GM21390 (cell line): ENCODE results near the gene C1QTNF4.
A peak's percentile ranks its signal among the peaks of the same experiment; 100 is the strongest.

ENCODE experiments used
- ATAC-seq: cut with Tn5 transposase; IDR thresholded peaks from one replicate; pipeline ENCODE4 v1.9.1; 2021; ENCODE audit not compliant: unreplicated experiment

The C1QTNF4 gene

DNA sequence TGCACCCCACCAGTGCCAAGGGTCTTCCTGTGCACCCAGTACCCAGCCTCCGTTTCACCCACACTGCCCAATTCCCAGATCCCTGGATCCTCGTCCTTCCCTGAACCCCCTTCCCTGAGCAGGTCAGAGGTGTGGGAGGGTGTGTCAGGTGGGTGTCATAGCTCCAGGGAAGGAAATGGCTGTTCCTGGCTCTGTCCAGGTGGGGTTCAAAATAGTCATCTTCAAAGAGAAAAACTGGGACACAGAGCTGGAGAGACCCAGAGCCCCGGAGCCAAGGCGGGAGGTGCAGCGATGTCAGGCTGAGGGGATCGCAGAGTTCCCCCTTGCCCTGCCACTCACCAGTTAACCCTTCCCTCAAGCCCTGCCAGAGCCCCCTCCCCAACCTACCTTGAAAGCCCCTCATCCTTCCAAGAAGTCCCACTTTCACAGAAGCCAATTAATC is 698 bp downstream of the C1QTNF4 start:
- ATAC-seq = no peak

DNA sequence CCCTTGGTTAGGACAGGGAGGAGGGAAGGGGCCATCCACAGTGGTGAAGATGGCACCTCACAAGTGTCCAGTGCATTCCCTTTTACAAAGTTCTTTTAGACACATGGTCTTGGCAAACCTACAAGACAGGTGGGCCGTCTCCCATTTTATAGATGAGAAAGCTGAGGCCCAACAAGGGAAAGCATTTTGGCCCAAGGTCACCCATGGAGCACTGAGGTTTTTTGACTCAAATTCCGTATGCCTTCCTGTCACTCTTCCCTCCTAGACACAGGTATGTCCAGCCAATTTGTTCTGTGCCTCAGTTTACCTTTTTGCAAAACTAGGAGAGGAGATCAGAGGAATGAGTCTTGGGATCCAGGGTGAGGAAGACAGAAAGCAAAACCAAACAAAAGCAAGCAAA is 1.2 kb downstream of the C1QTNF4 start:
- no peak for ATAC-seq

- ATAC-seq = no peak
These were observed 2.0 kb downstream of the C1QTNF4 start for GRCh38 chr11:47592251-47592650.

DNA sequence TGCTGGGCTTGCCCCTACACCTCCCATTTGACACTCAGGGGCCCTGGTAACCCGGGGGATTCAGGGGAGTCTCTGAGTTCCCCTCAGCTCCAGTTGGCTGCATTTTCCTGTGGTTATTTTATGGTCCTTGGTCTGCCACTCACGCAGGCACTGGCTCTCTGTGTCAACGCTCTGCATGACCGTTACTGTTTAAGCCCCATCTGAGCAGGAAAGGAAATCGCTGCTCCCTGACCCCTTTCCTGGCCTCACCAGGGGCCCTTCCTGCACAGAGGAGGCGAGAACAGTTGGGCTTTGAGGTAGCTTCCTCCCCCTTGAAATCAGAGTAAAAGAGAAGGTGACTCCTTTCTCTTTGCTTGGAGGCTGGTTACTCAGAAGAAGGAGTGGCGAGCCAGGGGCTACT is 2.4 kb downstream of the C1QTNF4 start:
- no peak for ATAC-seq

DNA sequence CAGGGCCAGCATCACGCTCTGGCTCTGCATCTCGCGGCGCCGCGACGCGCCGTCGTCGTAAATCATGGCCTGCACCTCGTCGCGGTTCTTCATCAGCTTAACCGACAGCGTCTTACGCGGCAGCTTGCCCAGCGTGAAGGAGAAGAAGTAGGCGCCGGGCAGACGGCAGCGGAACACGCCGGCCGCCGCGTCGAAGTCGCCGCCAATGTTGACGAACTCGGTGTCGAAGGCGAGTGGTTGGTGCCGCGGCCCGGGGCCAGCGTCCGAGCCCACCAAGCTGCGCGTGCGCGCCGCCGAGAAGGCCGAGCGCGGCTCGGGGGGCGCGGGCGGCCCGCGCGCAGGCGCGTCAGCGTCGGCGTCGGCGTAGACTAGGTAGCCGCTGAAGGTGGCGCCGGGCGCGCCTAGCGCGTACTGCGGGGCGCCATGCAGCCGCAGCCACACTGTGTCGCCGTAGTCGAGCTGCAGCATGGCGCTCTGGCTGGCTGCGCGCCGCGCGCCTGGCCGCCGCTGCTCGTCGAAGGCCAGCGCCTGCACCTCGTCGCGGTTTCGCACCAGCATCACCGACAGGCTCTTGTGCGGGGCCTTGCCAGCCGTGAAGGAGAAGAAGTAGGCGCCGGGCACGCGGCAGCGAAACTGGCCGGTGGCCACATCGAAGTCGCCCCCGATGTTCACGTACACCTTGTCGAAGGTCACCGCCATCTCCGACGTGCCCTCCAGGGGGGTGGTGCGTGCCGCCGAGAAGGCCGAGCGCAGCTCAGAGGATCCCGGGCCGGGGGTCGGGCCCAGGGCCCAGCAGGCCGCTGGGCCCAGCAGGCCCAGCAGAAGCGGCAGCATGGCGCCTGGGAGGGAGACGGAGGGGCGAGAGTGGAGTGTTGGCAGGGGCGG is 4.0 kb downstream of the C1QTNF4 start:
- ATAC-seq = no peak

- ATAC-seq = no peak
These were observed 4.6 kb downstream of the C1QTNF4 start for GRCh38 chr11:47589584-47589976.

DNA sequence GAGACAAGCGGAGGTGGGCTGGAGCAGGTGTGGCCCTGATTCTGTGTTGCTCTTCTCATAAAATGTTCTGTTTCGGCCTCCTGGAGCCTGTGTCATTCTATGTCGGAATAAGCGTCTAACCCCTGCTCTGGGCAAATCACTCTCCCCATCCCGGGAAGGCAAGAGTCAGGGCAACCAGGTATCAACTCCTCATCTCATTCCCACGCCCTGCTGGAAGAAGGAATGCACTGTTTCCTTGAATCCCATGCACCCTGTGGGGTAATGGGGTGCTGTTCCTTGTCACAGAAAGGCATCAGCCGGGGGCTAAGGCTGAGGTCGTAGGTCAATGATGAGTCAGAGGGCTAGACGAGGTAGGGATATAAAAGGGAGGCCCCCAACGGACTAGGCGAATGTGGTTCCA is 5.1 kb downstream of the C1QTNF4 start:
- no peak for ATAC-seq

DNA sequence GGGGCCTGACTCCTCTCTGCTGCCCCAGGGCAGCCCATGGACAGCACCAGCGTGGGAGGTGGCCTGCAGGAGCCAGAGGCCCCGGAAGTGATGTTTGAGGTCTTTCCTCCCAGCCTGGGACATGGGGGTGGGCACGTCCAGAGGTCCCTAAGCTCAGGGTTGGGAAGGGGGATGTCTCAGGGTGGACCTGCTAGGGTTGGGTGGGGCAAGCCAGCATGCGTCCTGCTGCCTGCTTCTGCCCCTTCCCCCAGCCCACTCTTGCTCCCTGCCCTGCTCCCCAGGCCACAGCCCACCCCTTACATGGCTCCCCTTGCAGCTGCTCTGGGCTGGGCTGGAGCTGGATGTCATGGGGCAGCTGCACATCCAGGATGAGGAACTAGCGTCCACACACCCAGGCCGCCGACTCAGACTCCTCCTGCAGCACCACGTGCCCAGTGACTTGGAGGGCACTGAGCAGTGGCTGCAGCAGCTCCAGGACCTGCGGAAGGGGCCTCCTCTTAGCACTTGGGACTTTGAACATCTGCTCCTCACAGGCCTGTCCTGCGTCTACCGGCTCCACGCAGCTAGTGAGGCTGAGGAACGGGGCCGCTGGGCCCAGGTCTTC is 6.4 kb downstream of the C1QTNF4 start:
- ATAC-seq = no peak

DNA sequence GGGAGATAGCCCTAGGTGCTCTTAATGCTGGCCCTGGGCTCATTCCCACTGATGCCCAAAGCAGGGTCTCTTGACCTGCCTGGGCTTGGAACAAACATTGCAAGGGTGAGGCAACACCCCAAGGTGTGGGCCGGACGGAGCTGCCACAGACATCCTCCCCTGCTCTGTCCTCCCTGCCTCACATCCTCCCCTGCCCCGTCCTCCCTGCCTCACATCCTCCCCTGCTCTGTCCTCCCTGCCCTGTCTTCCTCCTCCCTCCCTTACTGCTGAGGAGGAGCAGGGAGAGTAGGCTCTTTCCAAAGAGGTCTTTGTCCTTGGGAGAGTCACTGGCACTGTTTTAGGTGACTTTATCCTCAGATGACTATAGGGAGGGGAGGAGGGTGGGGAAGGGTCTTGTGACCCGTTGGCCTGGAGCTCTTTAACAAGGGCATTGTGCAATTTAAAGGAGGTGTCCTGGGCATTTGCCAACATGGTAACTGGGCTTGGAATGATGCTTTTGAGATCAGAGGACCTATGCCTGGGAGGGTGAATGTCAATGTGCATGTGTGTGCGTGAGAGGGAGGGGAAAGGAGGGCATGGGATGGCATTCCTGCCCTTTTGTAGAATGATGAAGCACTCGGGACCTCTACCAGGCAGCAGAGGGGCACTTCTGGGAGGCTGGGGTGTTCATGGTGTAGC is 7.0 kb downstream of the C1QTNF4 start:
- no peak for ATAC-seq

DNA sequence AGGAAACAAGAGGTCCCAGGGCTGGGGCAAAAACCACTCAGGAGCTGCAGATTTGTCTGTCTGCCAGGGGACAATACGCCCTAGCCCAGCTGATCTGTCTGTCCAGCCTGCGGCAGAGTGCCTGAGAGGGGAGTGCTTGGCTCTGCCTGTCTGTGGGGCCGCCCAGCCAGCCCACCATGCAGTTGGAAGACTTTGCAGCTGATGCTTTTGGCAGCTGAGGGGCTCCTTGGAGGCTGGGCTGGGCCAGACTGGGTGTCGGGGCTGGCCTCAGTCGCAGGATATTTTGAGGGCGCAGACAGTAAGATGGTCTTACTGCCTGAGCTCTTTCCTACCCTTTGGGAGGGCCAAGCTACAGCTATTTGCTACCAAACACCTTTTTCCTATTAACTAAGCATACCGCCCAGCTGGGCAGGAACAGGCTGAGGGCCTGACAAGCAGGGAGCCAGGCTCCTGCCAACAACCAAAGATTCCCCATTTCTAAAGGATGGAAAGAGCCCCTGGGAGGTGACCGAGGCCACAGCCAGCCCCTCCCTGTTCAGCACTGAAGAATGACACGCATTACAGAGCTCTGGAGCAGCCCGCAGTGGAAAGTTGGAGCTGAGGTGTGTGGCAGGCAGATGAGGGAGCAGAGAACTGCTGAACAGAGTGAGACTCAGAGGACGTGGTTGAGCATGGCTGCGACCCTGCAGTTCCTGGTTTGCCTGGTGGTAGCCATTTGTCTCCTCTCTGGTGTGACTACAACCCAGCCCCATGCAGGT is 7.9 kb downstream of the C1QTNF4 start, which contains the start of gene FAM180B:
Gene FAM180B, plus strand, starts transcription at position 581 of the 758 bp plus-strand sequence. Its CDS starts 91 bp downstream, at position 672.
- no peak for ATAC-seq

DNA sequence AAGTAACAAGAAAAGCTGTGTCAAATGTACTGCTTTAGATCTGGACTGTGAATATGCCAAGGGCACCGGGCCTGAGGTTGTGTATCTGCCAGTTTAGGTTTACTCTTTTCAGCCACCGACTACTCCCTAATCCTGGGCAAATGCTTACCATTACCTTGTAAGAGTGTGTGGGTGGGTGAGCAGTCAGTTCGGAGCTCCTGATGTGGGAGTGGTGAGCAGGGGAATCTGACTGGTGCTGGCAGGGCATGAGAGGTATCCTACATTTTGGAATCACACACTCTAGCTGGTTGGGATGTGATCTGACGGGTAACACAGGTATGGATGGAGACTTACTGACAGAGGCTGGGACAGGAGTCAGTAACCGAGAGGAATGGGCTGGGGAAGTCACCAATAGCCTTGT is 10.4 kb downstream of the C1QTNF4 start:
- ATAC-seq = no peak

DNA sequence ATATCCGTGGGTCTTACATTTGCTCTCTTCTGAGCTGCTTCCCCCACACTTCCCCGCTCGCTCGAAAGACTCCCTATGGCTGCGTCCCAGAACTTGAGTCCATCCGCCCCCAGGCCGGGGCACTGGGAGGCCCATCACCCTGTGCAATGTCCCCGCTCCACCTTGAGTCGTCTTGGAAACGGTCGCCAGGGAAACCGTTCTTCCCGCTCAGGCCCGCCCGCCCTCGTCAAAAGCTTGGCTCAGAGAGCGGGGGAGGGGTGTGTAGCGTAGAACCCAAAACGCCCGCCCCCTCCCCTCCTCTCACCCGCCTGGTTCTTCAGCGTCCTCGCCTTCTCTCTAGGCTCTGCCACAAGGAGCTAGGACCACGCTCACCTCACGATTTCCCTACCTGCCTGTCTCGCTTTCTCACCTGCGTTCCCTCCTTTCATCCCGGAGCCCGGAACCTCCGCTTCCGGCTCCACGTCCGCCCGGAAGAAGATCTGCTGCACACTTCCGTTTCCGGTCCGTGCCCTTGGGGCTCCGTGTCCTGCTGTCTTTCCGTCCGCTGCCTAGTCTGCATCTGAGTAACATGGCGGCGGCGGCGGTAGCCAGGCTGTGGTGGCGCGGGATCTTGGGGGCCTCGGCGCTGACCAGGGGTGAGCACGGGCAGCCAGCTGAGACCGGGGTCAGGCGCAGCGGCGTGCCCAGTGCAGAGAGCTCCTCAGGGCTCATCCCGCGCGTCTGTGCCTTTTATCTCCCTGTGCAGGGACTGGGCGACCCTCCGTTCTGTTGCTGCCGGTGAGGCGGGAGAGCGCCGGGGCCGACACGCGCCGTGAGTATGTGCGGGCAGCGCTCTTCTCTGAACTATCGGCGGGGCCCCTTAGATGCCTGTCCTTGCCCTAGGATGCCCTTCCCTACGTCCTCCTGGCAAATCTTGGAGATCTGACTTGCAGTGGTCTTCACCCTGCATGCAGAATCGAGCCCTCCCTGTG is 15.4 kb downstream of the C1QTNF4 start, which contains the start of the genes KBTBD4 and NDUFS3:
Gene KBTBD4, minus strand, starts transcription at position 447 of the 971 bp plus-strand sequence. Its CDS starts 19 bp downstream, at position 428.
Gene NDUFS3, plus strand, starts transcription at position 551 of the 971 bp plus-strand sequence. Its CDS starts 18 bp downstream, at position 569.
- ATAC-seq = peak; percentile 94

GRCh38 chr11:47577460-47578041 is 16.7 kb downstream of the C1QTNF4 start:
- ATAC-seq = no peak

DNA sequence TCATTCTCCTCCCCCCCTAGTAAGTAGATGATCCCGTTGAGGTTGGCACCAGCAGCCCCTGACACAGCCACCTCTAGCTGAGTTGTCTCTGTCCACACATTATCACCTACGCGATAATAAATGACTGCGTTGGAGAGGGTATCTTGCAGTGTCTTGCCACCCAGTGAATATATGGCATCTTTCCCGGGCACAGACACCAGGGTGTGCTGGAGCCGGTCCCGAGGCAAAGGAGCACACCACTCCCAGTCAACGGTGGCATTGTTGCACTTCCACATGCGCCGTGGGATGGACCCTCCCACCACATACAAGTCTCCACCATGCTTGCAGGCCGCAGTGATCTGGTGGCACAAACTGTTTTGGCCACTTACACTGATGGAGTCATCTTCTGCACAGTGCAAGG is 20.9 kb downstream of the C1QTNF4 start:
- no peak for ATAC-seq

DNA sequence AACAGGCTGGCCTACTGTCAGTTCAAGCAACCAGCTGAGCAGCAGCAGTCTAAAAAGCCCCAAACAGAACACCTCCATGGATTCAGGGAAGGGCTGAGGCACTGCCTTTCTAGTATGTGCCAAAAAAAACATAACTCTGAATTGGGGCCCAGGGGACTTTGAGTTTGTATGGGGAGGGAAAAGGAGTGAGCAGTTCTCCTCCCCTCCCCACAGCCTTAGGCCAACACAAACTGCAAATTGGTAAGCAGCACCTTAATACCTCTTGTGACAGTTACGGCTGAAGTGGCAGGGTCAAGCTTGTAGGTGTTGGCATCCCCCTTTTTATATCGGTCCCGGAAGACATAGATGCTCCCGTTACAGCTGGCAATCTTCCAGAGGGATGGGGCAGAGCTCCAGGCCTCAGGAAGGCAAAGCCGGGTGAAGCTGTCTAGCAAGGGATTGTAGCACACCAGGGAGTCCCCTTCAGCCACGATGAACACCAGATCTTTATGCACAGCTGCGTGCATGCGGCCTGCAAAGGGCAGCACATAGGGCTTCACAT is 21.4 kb downstream of the C1QTNF4 start:
- ATAC-seq = no peak

- ATAC-seq = no peak
These were observed 22.3 kb downstream of the C1QTNF4 start for GRCh38 chr11:47571895-47572294.

GRCh38 chr11:47571357-47571729 is 22.9 kb downstream of the C1QTNF4 start:
- no peak for ATAC-seq

- ATAC-seq = no peak
These were observed 23.4 kb downstream of the C1QTNF4 start for GRCh38 chr11:47570651-47571356.
